Muscle layer of colon (tissue), 2 donors: ENCODE data around the gene CNTNAP2.

Source experiments
- H3K27ac ChIP-seq: one replicate; pipeline ENCODE4 v1.7.0; 2013; ENCODE audit warnings: low read depth, mild to moderate bottlenecking, low read length, moderate library complexity
- H3K27me3 ChIP-seq, 2 donors: one replicate each; pipeline ENCODE4 v1.7.0; 2013; ENCODE audit warnings: low read length in 2 of 2, mild to moderate bottlenecking in 2 of 2; ENCODE audit not compliant: insufficient read depth in 2 of 2, control insufficient read depth in 1 of 2
- H3K36me3 ChIP-seq: one replicate; pipeline ENCODE4 v1.7.0; 2013; ENCODE audit warnings: mild to moderate bottlenecking, low read length; ENCODE audit not compliant: insufficient read depth
- H3K4me1 ChIP-seq: one replicate; pipeline ENCODE4 v1.7.0; 2013; ENCODE audit warnings: mild to moderate bottlenecking, low read length; ENCODE audit not compliant: insufficient read depth
- H3K4me3 ChIP-seq, 2 donors: one replicate each; pipeline ENCODE4 v1.7.0; 2013; ENCODE audit warnings: low read length in 2 of 2, low read depth in 1 of 2, mild to moderate bottlenecking in 1 of 2, moderate library complexity in 1 of 2
- H3K9ac ChIP-seq: one replicate; pipeline ENCODE4 v1.7.0; 2013; ENCODE audit warnings: low read length
- H3K9me3 ChIP-seq: one replicate; pipeline ENCODE4 v1.7.0; 2013; ENCODE audit warnings: mild to moderate bottlenecking, low read length
- donor health status: abdominal sarcoma.
- donor health status: Adenocarcinoma of cecum.

CNTNAP2 gene

GRCh38 chr7:148091882-148092281, 1975.3 kb downstream of the CNTNAP2 start:
- Histone ChIP-seq H3K9me3 (no peaks in the 10 kb centered on the region), H3K4me1 (no peaks in the 10 kb centered on the region), H3K27me3 (no peaks in the 10 kb centered on the region), H3K4me3 (no peak overlapping the region), H3K27ac (no peak overlapping the region), H3K36me3 (no peaks in the 10 kb centered on the region), H3K9ac (no peak overlapping the region)

DNA sequence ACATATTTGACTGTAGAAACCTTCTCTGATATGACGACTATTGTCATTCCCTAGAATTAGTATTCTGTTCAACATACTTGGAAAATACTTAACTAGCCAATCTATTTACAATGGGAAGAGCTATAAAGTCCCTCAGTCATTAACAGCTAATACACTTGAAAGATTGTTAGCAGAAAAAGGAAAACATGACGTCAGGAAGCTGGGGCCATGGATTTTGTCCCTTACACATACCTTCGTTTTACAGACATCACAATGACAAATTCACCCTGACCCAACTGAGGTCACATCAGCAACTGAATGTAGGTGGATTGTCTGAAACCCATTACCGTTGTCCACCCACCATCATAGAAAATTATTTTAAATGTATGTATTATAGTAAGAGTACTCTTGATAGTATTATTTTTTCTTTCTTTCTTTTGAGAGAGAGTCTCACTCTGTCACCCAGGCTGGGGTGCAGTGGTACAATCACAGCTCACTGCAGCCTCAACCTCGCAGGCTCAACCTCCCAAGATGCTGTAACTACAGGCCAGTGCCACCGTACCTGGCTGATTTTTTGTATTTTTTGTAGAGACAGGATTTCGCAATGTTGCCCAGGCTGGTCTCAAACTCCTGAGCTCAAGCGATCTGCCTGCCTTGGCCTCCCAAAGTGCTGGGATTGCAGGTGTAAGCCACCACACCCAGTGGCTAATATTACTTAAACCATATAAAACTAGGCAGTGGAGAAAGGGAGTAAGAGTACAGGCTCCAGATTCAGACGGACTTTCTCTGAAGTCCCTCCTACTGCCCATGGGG, 1977.0 kb downstream of the CNTNAP2 start:
- no peak overlapping the region for H3K27ac ChIP-seq
- no peaks in the 10 kb centered on the region for H3K36me3 ChIP-seq
- H3K4me1 ChIP-seq, result no peaks in the 10 kb centered on the region
- no peaks in the 10 kb centered on the region for H3K9me3 ChIP-seq
- no peak overlapping the region for H3K4me3 ChIP-seq
- H3K27me3 ChIP-seq, result no peaks in the 10 kb centered on the region
- no peak overlapping the region for H3K9ac ChIP-seq

DNA sequence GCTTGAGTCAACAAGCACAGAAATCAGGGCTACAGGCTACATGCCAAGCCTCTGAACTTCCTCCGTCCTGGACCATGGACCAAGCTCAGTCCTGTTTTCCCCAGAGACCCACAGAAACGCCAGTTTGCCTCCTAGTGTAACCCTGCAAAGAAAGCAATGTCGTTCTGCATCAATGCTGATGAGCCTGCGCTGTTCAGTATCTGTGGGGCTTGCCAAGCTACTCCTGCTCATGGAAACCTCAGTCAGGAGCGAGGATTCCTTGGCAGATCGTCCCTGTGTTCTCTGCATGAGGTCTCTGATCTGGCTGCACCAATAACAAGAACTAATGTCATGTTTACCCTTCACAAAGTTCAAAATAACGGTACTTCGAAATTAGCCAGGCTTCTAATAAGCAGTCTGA, 1978.5 kb downstream of the CNTNAP2 start:
- Histone ChIP-seq H3K36me3 (no peaks in the 10 kb centered on the region), H3K9me3 (no peaks in the 10 kb centered on the region), H3K4me1 (no peaks in the 10 kb centered on the region), H3K27ac (no peak overlapping the region), H3K27me3 (no peaks in the 10 kb centered on the region), H3K4me3 (no peak overlapping the region), H3K9ac (no peak overlapping the region)

GRCh38 chr7:148104136-148104716, 1987.6 kb downstream of the CNTNAP2 start:
- H3K4me1 ChIP-seq, result no peaks in the 10 kb centered on the region
- no peak overlapping the region for H3K4me3 ChIP-seq
- no peaks in the 10 kb centered on the region for H3K27me3 ChIP-seq
- no peaks in the 10 kb centered on the region for H3K36me3 ChIP-seq
- no peak overlapping the region for H3K9ac ChIP-seq
- no peaks in the 10 kb centered on the region for H3K9me3 ChIP-seq
- no peak overlapping the region for H3K27ac ChIP-seq

DNA sequence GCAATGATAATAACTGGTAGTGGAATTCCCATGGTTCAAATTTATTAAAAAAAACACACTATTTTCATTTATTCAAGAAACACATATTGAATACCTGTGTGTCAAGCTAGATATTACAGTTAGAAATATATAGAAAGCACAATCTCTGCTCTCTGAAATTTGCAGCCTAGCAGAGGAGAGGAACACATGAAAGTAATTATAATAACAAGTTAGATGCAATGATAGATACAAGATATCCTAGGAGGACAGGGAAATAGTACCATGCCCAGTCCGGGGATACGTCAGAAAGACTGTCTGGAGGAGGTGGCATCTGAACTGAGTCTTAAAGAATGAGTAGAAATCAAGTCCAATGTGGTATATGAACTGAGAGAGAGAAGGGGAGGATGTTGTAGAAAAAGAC, 1988.3 kb downstream of the CNTNAP2 start:
- no peaks in the 10 kb centered on the region for H3K27me3 ChIP-seq

GRCh38 chr7:148105853-148106252, 1989.3 kb downstream of the CNTNAP2 start:
- no peak overlapping the region for H3K27ac ChIP-seq
- H3K4me3 ChIP-seq, result no peak overlapping the region
- no peaks in the 10 kb centered on the region for H3K36me3 ChIP-seq
- H3K27me3 ChIP-seq, result no peaks in the 10 kb centered on the region
- no peaks in the 10 kb centered on the region for H3K9me3 ChIP-seq
- H3K4me1 ChIP-seq, result no peaks in the 10 kb centered on the region
- no peak overlapping the region for H3K9ac ChIP-seq

More for the DNA sequence above, 1988.3 kb downstream of the CNTNAP2 start:
- Histone ChIP-seq H3K36me3 (no peaks in the 10 kb centered on the region), H3K9me3 (no peaks in the 10 kb centered on the region), H3K27ac (no peak overlapping the region), H3K9ac (no peak overlapping the region), H3K4me1 (no peaks in the 10 kb centered on the region), H3K4me3 (no peak overlapping the region)

GRCh38 chr7:148107443-148108127, 1991.0 kb downstream of the CNTNAP2 start:
- Histone ChIP-seq H3K9ac (no peak overlapping the region), H3K27ac (no peak overlapping the region), H3K4me1 (no peaks in the 10 kb centered on the region)

GRCh38 chr7:148108381-148108780, 1991.8 kb downstream of the CNTNAP2 start:
- Histone ChIP-seq H3K4me1 (no peaks in the 10 kb centered on the region), H3K9me3 (no peaks in the 10 kb centered on the region), H3K4me3 (no peak overlapping the region), H3K36me3 (no peaks in the 10 kb centered on the region), H3K27me3 (no peaks in the 10 kb centered on the region), H3K27ac (no peak overlapping the region), H3K9ac (no peak overlapping the region)

More at GRCh38 chr7:148107443-148108127, 1991.0 kb downstream of the CNTNAP2 start:
- H3K9me3 ChIP-seq, result no peaks in the 10 kb centered on the region
- no peaks in the 10 kb centered on the region for H3K36me3 ChIP-seq
- H3K4me3 ChIP-seq, result no peak overlapping the region
- H3K27me3 ChIP-seq, result no peaks in the 10 kb centered on the region

DNA sequence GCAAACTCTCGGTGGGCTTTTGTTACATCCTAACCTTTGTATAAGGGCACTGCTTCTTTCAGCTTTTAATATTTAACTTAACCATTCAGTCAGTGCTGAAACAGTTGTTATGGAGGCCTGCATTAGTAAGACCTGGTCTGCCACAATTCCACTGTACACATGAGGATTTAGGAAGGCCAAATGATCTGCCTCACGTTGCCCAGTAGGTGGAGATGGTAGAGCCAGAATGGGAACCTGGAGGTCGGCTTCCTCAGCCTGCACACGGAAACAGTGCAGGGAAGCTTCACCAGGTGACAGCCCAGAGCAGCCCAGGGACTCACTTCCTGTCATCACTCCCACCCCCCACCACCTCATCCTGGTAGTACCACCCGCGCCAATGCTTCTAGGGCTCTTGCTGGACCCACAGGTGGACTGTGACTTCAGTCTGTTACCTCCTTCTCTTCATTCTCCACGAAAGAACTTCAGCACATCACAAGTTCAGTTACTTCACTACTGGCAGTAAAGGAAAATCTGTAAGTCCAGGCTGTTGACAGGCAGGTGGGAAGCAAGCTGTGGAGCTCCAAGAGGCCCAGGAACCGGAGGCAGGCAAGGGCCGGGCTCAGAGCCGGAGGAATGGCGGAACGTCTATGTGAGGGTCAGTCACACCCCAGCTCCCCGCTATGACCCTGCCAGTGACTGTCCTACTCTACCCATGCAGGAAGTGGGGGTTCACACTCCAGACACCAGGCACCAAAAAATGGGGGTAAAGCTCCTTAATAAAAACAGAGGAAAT, 1993.7 kb downstream of the CNTNAP2 start:
- H3K9ac ChIP-seq, result no peak overlapping the region
- no peaks in the 10 kb centered on the region for H3K4me1 ChIP-seq
- no peaks in the 10 kb centered on the region for H3K9me3 ChIP-seq
- H3K27me3 ChIP-seq, result no peaks in the 10 kb centered on the region
- no peaks in the 10 kb centered on the region for H3K36me3 ChIP-seq
- H3K4me3 ChIP-seq, result no peak overlapping the region
- H3K27ac ChIP-seq, result no peak overlapping the region

GRCh38 chr7:148114804-148115203, 1998.2 kb downstream of the CNTNAP2 start:
- Histone ChIP-seq H3K27me3 (no peaks in the 10 kb centered on the region), H3K36me3 (no peaks in the 10 kb centered on the region), H3K4me1 (no peaks in the 10 kb centered on the region), H3K27ac (no peak overlapping the region), H3K9ac (no peak overlapping the region), H3K4me3 (no peak overlapping the region), H3K9me3 (no peaks in the 10 kb centered on the region)

GRCh38 chr7:148115308-148115707, 1998.7 kb downstream of the CNTNAP2 start:
- H3K9me3 ChIP-seq, result no peaks in the 10 kb centered on the region
- H3K27ac ChIP-seq, result no peak overlapping the region
- H3K4me3 ChIP-seq, result no peak overlapping the region

More at GRCh38 chr7:148115308-148115707, 1998.7 kb downstream of the CNTNAP2 start:
- Histone ChIP-seq H3K36me3 (no peaks in the 10 kb centered on the region), H3K27me3 (no peaks in the 10 kb centered on the region), H3K4me1 (no peaks in the 10 kb centered on the region), H3K9ac (no peak overlapping the region)
